CD14-positive monocyte (primary cell): ENCODE results near the gene CALHM2. TPM values are rescaled to one million over a fixed set of nuclear protein-coding genes. Genes with fewer than 3 reads are reported as not detected.

Source experiments
- DNase-seq, 3 donors: peaks; one replicate each; pipeline ENCODE4 v3.0.0-alpha.2; 2011 to 2022
- H2AFZ ChIP-seq: 2 replicates; pipeline ENCODE4 v1.6.0; 2012; ENCODE audit warnings: mild to moderate bottlenecking, low read depth, low read length, inconsistent platforms; ENCODE audit not compliant: insufficient read depth, poor library complexity, severe bottlenecking
- H3K27ac ChIP-seq, 2 donors: 1 replicate in 1 of 2; 2 replicates in 1 of 2; pipeline ENCODE4 v1.5.1; 2012 to 2013; ENCODE audit warnings: low read length in 2 of 2, control low read depth in 1 of 2, inconsistent platforms in 1 of 2, low read depth in 1 of 2, mild to moderate bottlenecking in 1 of 2
- H3K27me3 ChIP-seq, 2 donors: one replicate each; pipeline versions ENCODE4 v1.6.0 to v1.6.1; 2011 to 2013; ENCODE audit warnings: low read length in 2 of 2; ENCODE audit not compliant: control insufficient read depth in 2 of 2, insufficient read depth in 2 of 2
- H3K36me3 ChIP-seq, 2 donors: replicated peaks in 1 of 2; 1 replicate in 1 of 2; 2 replicates in 1 of 2; pipeline versions ENCODE4 v1.5.1 to v1.6.1; 2012 to 2013; ENCODE audit warnings: low read length in 2 of 2, control low read depth in 1 of 2, inconsistent platforms in 1 of 2, mild to moderate bottlenecking in 1 of 2; ENCODE audit not compliant: insufficient read depth in 2 of 2, control insufficient read depth in 1 of 2
- H3K4me1 ChIP-seq, 2 donors: 1 replicate in 1 of 2; 2 replicates in 1 of 2; pipeline versions ENCODE4 v1.5.1 to v1.6.1; 2012 to 2013; ENCODE audit warnings: low read length in 2 of 2, control low read depth in 1 of 2, inconsistent platforms in 1 of 2, mild to moderate bottlenecking in 1 of 2, moderate library complexity in 1 of 2; ENCODE audit not compliant: insufficient read depth in 2 of 2, control insufficient read depth in 1 of 2
- H3K4me2 ChIP-seq: replicated peaks from 2 replicates; pipeline ENCODE3; 2012; ENCODE audit warnings: low read length, moderate library complexity, mild to moderate bottlenecking; ENCODE audit not compliant: poor library complexity, severe bottlenecking; ENCODE audit errors: extremely low read depth
- H3K4me3 ChIP-seq, 3 experiments: fragments of 200-600 bp in 1 of 3; sonication (generic) in 1 of 3; replicated peaks in 1 of 3; 1 replicate in 2 of 3; 2 replicates in 1 of 3; pipeline ENCODE4 v1.5.1; 2011 to 2013; ENCODE audit warnings: low read length in 3 of 3, mild to moderate bottlenecking in 3 of 3, control low read depth in 2 of 3, low read depth in 2 of 3, inconsistent platforms in 1 of 3, moderate library complexity in 1 of 3
- H3K79me2 ChIP-seq: 2 replicates; pipeline ENCODE4 v1.6.0; 2012; ENCODE audit warnings: mild to moderate bottlenecking, control low read depth, inconsistent platforms, low read length, moderate library complexity; ENCODE audit not compliant: insufficient read depth
- H3K9ac ChIP-seq: 2 replicates; pipeline ENCODE4 v1.6.0; 2017; ENCODE audit warnings: low read length, mild to moderate bottlenecking; ENCODE audit not compliant: insufficient read depth, poor library complexity, severe bottlenecking
- H3K9me3 ChIP-seq, 2 donors: replicated peaks in 1 of 2; 1 replicate in 1 of 2; 2 replicates in 1 of 2; pipeline versions ENCODE4 v1.5.1 to v1.6.1; 2012 to 2013; ENCODE audit warnings: low read length in 2 of 2, control low read depth in 1 of 2; ENCODE audit not compliant: control insufficient read depth in 1 of 2, insufficient read depth in 1 of 2
- H4K20me1 ChIP-seq: 2 replicates; pipeline ENCODE4 v1.6.0; 2012; ENCODE audit warnings: mild to moderate bottlenecking, low read length, control low read depth, moderate library complexity; ENCODE audit not compliant: insufficient read depth
- H3K27ac Mint-ChIP-seq, 7 donors: one replicate each; pipeline ENCODE4 v1.8.0; 2020; ENCODE audit warnings: mild to moderate bottlenecking in 7 of 7, mixed read lengths in 7 of 7, moderate library complexity in 6 of 7, inconsistent platforms in 2 of 7
- H3K27me3 Mint-ChIP-seq, 3 donors: one replicate each; pipeline ENCODE4 v1.8.0; 2021 to 2022; ENCODE audit warnings: low read depth in 3 of 3, mild to moderate bottlenecking in 3 of 3, mixed read lengths in 3 of 3, moderate library complexity in 3 of 3, inconsistent platforms in 1 of 3
- H3K36me3 Mint-ChIP-seq, 2 donors: one replicate each; pipeline ENCODE4 v1.8.0; 2020; ENCODE audit warnings: mixed read lengths in 2 of 2, inconsistent platforms in 1 of 2, mild to moderate bottlenecking in 1 of 2
- H3K4me1 Mint-ChIP-seq: one replicate; pipeline ENCODE4 v1.8.0; 2020; ENCODE audit warnings: mild to moderate bottlenecking, mixed read lengths
- H3K4me3 Mint-ChIP-seq, 2 donors: one replicate each; pipeline ENCODE4 v1.8.0; 2020; ENCODE audit warnings: mild to moderate bottlenecking in 2 of 2, mixed read lengths in 2 of 2, moderate library complexity in 1 of 2
- H3K9me3 Mint-ChIP-seq, 7 donors: one replicate each; pipeline ENCODE4 v1.8.0; 2020 to 2022; ENCODE audit warnings: mixed read lengths in 7 of 7, mild to moderate bottlenecking in 6 of 7, moderate library complexity in 6 of 7, inconsistent platforms in 2 of 7
- CTCF ChIP-seq: fragments of 200-600 bp; IDR thresholded peaks from one replicate; pipeline ENCODE4 v1.8.0; 2022; ENCODE audit warnings: antibody characterized with exemption, mild to moderate bottlenecking
- WGBS: methylation state at CpG from one replicate; pipeline ENCODE4 v1.1.5; 2013; ENCODE audit warnings: missing lambda C conversion rate; ENCODE audit not compliant: insufficient coverage; 5-methylcytosine and 5-hydroxymethylcytosine counted together
- intact Hi-C, 2 donors: fragments of 100-400 bp; cut with micrococcal nuclease; formaldehyde crosslinking; loops; one replicate each; pipeline versions ENCODE4 v1.15.0 to v1.15.1; 2023
- polyA plus RNA-seq, 3 donors: library from polyadenylated mRNA; depleted of rRNA in 1 of 3; unstranded in 2 of 3; stranded (reverse) in 1 of 3; fragments of 300-500 nt in 2 of 3; fragments of >200 nt in 1 of 3; fragmentation: Illumina TruSeq in 2 of 3; gene quantifications; 1 replicate in 2 of 3; 2 replicates in 1 of 3; pipeline ENCODE4 v1.2.3, GENCODE V29; 2012 to 2021

Gene CALHM2
- polyA plus RNA-seq, 3 donors: 48.4 to 80.7 (median 66.5) TPM

GRCh38 chr10:103443475-103444185 lies 8.5 kb downstream of the CALHM2 start:
- Histone ChIP-seq H3K36me3 (peaks cover 88 to 100% of the 10 kb centered on the region in 2 donors), H4K20me1 (peaks cover 71% of the 10 kb centered on the region), H2AFZ (no peak overlapping the region), H3K27me3 (no peaks in the 10 kb centered on the region), H3K27ac (peak overlapping the region in 1 of 2 donors; percentile 45), H3K79me2 (peaks cover 24% of the 10 kb centered on the region), H3K9ac (no peak overlapping the region), H3K4me2 (no peak overlapping the region), H3K4me3 (no peak overlapping the region), H3K9me3 (no peaks in the 10 kb centered on the region), H3K4me1 (peaks cover 3 to 18% of the 10 kb centered on the region in 2 donors)
- Mint-ChIP-seq H3K36me3 (peaks cover 88 to 95% of the 10 kb centered on the region in 2 donors), H3K27ac (peak overlapping the region in 6 of 7 donors; percentile 15 to 80 (median 55)), H3K4me1 (peaks cover 27% of the 10 kb centered on the region), H3K9me3 (no peaks in the 10 kb centered on the region), H3K27me3 (peaks cover 0 to 2% (median 0%) of the 10 kb centered on the region in 3 donors), H3K4me3 (no peak overlapping the region)
- intact Hi-C loops: no loop called here
- 96% methylated on average over 13 of the region's 23 CpGs for WGBS
- no peak for TF ChIP-seq CTCF
- no peak for DNase-seq

- peak in 1 of 3 donors; percentile 18 for DNase-seq
- no peak overlapping the region for H3K4me2 ChIP-seq
- H3K36me3 Mint-ChIP-seq: peaks cover 88 to 93% of the 10 kb centered on the region in 2 donors
Observed at GRCh38 chr10:103442031-103442461, 10.1 kb downstream of the CALHM2 start.

More at GRCh38 chr10:103442031-103442461, 10.1 kb downstream of the CALHM2 start:
- Histone ChIP-seq H4K20me1 (peaks cover 56% of the 10 kb centered on the region), H3K4me1 (peaks cover 0 to 4% of the 10 kb centered on the region in 2 donors), H3K4me3 (no peak overlapping the region), H3K27ac (peak overlapping the region in 1 of 2 donors; percentile 24), H2AFZ (no peak overlapping the region), H3K9me3 (no peaks in the 10 kb centered on the region), H3K79me2 (peaks cover 10% of the 10 kb centered on the region), H3K36me3 (peaks cover 84 to 98% of the 10 kb centered on the region in 2 donors), H3K9ac (no peak overlapping the region), H3K27me3 (no peaks in the 10 kb centered on the region)
- intact Hi-C loops: no loop called here
- Mint-ChIP-seq H3K27ac (peak overlapping the region in 3 of 7 donors; percentile 57 to 66 (median 66)), H3K4me1 (peaks cover 15% of the 10 kb centered on the region), H3K27me3 (peaks cover 0 to 2% (median 0%) of the 10 kb centered on the region in 3 donors), H3K4me3 (no peak overlapping the region), H3K9me3 (no peaks in the 10 kb centered on the region)
- WGBS: 92% methylated on average over 11 of the region's 13 CpGs
- TF ChIP-seq CTCF: no peak
